ELR (cell line): ENCODE results near the gene PRDM16.

Experiments
- DNase-seq: peaks from one replicate; pipeline ENCODE4 v3.0.0-alpha.2; 2015; ENCODE audit warnings: low read depth

The PRDM16 gene

GRCh38 chr1:3069491-3070308 lies 697 bp downstream of the PRDM16 start:
- peak; percentile 4 for DNase-seq

- no peak for DNase-seq
Observed at GRCh38 chr1:3070309-3070643, 1.3 kb downstream of the PRDM16 start.

- no peak for DNase-seq
Observed at GRCh38 chr1:3070644-3071564, 1.9 kb downstream of the PRDM16 start.

GRCh38 chr1:3071565-3072390 lies 2.8 kb downstream of the PRDM16 start:
- DNase-seq, result no peak

- DNase-seq, result no peak
Observed at GRCh38 chr1:3072391-3073185, 3.6 kb downstream of the PRDM16 start.

- DNase-seq, result no peak
Observed at GRCh38 chr1:3073186-3073488, 4.1 kb downstream of the PRDM16 start.

- no peak for DNase-seq
Observed at GRCh38 chr1:3073489-3074296, 4.7 kb downstream of the PRDM16 start.

- DNase-seq, result no peak
Observed at GRCh38 chr1:3074297-3074741, 5.3 kb downstream of the PRDM16 start.

- DNase-seq, result no peak
Observed at GRCh38 chr1:3074800-3075199, 5.8 kb downstream of the PRDM16 start.

GRCh38 chr1:3075666-3076362 lies 6.8 kb downstream of the PRDM16 start:
- DNase-seq, result no peak

- DNase-seq, result no peak
Observed at GRCh38 chr1:3076363-3076740, 7.3 kb downstream of the PRDM16 start.

- no peak for DNase-seq
Observed at GRCh38 chr1:3077081-3077480, 8.1 kb downstream of the PRDM16 start.

GRCh38 chr1:3077561-3077960 lies 8.6 kb downstream of the PRDM16 start:
- no peak for DNase-seq

- no peak for DNase-seq
Observed at GRCh38 chr1:3078430-3078861, 9.4 kb downstream of the PRDM16 start.

GRCh38 chr1:3078871-3079270 lies 9.9 kb downstream of the PRDM16 start:
- DNase-seq, result no peak

- DNase-seq, result no peak
Observed at GRCh38 chr1:3079381-3080052, 10.5 kb downstream of the PRDM16 start.

- DNase-seq, result no peak
Observed at GRCh38 chr1:3080053-3080955, 11.3 kb downstream of the PRDM16 start.

- DNase-seq, result no peak
Observed at GRCh38 chr1:3081171-3081683, 12.2 kb downstream of the PRDM16 start.
